ENCODE data around the gene SPATA25. TPM values are rescaled to one million over a fixed set of nuclear protein-coding genes. Genes with fewer than 3 reads are reported as not detected.
"Not testable (repeated sequence)": the region's sequence is repeated elsewhere in the genome, so short reads cannot be mapped to it uniquely, and the experiment has no call there.

The SPATA25 gene
- total RNA-seq (2014; rRNA removed; shearing (Covaris generic); ENCODE audit: low replicate concordance): 0.43 TPM in 1 of 2 replicates, not detected in the other

DNA sequence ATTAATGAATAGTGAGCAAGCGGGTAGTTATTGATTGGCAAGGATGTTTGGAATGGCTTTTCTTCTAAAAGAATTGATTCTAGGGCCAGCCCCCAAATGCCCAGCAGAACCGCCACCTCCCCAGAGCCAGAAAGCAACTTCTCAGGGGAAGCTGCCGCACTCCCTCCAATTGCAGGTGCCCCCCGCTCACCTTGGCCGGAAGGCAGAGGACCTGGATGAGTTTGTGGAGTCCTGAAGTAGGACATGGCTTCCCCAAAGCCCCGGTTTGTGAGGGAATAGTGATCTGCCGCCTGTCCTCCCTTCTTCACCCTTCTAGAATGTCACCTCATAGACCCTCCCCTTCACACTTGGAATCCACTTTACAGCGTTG lies at the start of gene SPATA25:
TSS of gene SPATA25 (minus strand) at position 277 of the 370 bp plus-strand sequence. CDS start at position 245, 32 bp downstream.
- in situ Hi-C loops (cut with HindIII; ENCODE audit: low pct_unique_long_range_greater_than_20kb, low sequenced_read_pairs): no loop called here
- no peak for DNase-seq (ENCODE audit: low read depth)

- in situ Hi-C loops (cut with HindIII; ENCODE audit: low pct_unique_long_range_greater_than_20kb, low sequenced_read_pairs): no loop called here
Observed at GRCh38 chr20:45935416-45936046, 48.1 kb upstream of the SPATA25 start.

DNA sequence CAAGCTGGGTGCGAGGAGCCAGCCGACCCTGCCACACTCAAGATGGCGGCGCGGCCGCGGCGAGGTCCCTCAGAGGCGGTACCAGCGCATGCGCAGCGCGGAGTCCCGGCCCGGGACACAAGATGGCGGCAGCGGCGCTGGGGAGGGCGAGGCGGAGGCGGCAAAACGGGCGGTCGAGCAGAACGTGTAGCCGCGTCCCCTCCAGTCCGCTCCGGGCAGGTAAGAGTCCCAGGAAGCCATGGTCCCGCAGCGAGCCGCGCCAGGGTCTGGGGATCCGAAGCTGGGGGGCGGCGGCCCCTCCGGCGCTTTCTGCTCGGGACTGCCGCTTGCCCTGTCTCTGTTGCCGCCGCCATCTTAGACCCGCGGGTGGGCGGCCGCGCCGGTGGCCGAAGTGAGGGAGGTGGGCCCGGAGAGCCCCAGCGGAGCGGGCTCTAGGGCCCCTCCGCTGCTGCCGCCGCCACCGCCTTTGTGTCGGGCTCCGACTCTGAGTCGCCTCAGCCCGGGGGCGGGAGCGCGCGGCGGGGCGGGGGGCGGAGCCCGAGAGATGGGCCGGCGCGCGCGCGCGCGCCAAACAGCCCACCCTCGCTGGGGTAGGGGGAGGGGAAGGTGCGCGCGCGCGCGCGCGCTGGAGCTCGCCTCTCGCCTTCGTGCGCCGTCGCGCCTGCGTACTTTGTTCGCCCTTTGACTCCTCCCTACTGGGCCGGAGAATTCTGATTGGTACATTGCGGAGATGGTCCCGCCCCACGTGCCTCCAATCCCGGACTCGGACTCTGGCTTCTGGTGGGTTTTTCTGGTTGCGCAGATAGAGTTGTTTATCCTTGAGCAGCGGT lies 47.4 kb upstream of the SPATA25 start, which contains the start of gene PCIF1:
TSS of gene PCIF1 (plus strand) at position 98 of the 830 bp plus-strand sequence. CDS start 4,317 bp downstream, outside the sequence.
- in situ Hi-C loops (cut with HindIII; ENCODE audit: low pct_unique_long_range_greater_than_20kb, low sequenced_read_pairs): no loop called here
- peak; percentile 99 for DNase-seq (ENCODE audit: low read depth)

More at GRCh38 chr20:45935416-45936046, 48.1 kb upstream of the SPATA25 start:
- DNase-seq (ENCODE audit: low read depth): no peak

DNA sequence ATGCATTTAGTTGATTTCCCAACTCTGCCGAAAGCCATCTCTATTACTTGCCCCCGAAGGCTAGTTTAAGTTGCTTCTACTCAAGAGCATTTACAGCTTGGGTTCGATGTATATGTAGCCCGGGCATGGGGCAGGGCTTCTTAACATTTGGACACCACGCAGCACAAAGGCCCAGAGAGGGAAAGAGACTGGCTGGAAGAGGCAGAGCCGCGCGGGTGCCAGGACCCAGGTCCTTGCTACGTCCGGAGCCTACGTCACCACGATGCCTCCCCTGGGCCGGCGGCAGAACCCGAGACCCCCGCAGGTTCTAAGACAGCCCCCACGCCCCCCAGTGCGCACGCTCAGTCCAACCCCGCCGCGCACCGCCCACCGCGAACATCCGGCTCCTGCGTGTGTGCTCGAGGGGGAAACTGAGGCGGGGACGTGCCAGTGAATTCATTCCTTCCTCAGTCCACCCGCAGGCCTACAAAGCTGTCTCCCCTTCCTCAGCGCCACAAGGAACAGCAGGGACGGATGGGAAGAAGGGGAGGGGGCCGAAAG lies 46.7 kb upstream of the SPATA25 start:
- DNase-seq (ENCODE audit: low read depth): no peak
- in situ Hi-C loops (cut with HindIII; ENCODE audit: low pct_unique_long_range_greater_than_20kb, low sequenced_read_pairs): no loop called here

DNA sequence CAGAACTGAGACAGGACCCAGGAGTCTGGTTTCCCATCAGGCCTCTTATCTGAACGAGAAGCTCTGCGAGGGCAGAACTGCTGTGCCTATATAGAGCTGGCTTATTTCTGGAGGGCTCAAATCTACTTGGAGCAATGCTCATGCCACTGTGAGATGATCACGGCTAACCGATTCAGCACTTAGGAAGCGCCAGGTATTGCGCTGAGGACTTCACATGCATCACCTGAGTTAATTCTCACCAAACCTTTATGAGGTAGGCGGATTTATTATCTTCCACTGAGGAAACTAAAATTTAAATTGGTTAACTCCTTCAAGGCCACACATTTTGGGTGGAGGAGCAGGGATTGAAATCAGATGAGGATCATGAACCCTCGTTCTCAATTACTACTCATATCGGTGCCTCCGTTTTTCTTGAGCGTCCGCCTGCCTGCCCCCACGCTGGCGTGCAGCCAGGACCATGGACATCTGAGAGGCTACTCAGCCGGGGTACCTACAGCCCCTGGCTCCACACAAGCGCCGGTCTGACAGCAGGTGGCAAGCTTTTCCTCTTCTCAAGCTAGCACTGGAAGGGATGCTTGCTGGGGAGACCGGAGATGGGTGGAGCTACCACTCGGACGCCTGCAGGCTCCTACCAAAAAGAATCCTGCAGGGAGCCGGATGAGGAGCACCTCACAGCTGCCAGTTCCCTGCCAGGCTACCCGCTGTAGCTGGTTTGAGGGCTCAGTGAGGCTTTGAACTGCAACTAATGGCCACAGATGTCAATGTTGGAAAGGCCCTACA lies 46.0 kb upstream of the SPATA25 start:
- in situ Hi-C loops (cut with HindIII; ENCODE audit: low pct_unique_long_range_greater_than_20kb, low sequenced_read_pairs): no loop called here
- peak; percentile 79 for DNase-seq (ENCODE audit: low read depth)

- DNase-seq (ENCODE audit: low read depth); in situ Hi-C loops (cut with HindIII; ENCODE audit: low pct_unique_long_range_greater_than_20kb, low sequenced_read_pairs): not testable (repeated sequence)
Observed at GRCh38 chr20:45931680-45932079, 44.3 kb upstream of the SPATA25 start.

GRCh38 chr20:45927071-45927878 lies 39.9 kb upstream of the SPATA25 start:
- DNase-seq (ENCODE audit: low read depth): no peak
- in situ Hi-C loops (cut with HindIII; ENCODE audit: low pct_unique_long_range_greater_than_20kb, low sequenced_read_pairs): no loop called here

DNA sequence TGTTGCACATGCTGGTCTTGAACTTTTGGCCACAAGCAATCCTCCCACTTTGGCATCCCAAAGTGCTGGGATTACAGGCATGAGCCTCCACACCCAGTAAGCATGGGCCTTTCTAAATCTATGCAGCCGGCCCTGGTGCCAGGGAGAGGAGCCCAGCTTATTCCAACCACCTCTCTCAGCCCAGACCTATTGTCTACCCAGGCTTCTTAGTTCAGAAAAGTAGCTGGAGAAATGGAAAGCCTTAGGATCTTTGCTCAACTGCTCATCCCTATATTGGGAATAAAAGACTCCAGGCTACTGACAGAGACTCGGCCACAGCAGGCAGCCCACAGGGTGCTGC lies 39.3 kb upstream of the SPATA25 start:
- DNase-seq (ENCODE audit: low read depth): no peak
- in situ Hi-C loops (cut with HindIII; ENCODE audit: low pct_unique_long_range_greater_than_20kb, low sequenced_read_pairs): no loop called here

- in situ Hi-C loops (cut with HindIII; ENCODE audit: low pct_unique_long_range_greater_than_20kb, low sequenced_read_pairs): no loop called here
- DNase-seq (ENCODE audit: low read depth): no peak
Observed at GRCh38 chr20:45925821-45926506, 38.5 kb upstream of the SPATA25 start.

DNA sequence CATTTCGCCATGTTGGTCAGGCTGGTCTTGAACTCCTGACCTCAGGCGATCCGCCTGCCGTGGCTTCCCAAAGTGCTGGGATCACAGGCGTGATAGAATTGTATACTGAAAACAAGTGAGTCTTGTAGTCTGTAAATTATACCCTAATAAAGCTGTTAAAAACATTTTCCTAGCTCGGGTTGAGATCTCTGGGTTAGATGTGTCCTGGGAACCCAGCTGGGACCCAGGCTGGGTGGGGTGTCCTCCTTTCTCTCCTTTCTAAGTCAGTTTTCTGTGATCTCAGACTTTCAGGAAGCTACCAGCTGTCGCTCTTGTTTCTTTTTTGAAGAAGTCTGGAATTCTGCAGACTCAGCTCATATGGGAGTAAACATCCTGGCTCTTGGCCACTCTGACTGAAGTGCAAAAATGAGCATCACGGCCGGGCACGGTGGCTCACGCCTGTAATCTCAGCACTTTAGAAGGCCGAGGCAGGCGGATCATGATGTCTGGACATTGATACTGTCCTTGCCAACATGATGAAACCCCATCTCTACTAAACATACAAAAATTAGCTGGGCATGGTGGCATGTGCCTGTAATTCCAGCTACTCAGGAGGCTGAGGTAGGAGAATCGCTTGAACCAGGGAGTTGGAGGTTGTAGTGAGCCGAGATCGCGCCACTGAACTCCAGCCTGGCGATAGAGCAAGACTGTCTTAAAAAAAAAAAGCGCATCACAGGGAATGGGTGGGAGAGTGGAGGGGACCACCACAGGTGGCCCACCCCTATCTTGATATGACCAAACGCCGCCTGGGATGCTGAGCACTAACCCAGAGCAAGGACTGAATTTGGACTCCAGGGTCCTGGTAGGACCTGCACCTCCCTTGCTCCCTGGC lies 37.2 kb upstream of the SPATA25 start:
- in situ Hi-C loops (cut with HindIII; ENCODE audit: low pct_unique_long_range_greater_than_20kb, low sequenced_read_pairs): no loop called here
- DNase-seq (ENCODE audit: low read depth): no peak

GRCh38 chr20:45921337-45922189 lies 34.1 kb upstream of the SPATA25 start:
- DNase-seq (ENCODE audit: low read depth): no peak
- in situ Hi-C loops (cut with HindIII; ENCODE audit: low pct_unique_long_range_greater_than_20kb, low sequenced_read_pairs): no loop called here

DNA sequence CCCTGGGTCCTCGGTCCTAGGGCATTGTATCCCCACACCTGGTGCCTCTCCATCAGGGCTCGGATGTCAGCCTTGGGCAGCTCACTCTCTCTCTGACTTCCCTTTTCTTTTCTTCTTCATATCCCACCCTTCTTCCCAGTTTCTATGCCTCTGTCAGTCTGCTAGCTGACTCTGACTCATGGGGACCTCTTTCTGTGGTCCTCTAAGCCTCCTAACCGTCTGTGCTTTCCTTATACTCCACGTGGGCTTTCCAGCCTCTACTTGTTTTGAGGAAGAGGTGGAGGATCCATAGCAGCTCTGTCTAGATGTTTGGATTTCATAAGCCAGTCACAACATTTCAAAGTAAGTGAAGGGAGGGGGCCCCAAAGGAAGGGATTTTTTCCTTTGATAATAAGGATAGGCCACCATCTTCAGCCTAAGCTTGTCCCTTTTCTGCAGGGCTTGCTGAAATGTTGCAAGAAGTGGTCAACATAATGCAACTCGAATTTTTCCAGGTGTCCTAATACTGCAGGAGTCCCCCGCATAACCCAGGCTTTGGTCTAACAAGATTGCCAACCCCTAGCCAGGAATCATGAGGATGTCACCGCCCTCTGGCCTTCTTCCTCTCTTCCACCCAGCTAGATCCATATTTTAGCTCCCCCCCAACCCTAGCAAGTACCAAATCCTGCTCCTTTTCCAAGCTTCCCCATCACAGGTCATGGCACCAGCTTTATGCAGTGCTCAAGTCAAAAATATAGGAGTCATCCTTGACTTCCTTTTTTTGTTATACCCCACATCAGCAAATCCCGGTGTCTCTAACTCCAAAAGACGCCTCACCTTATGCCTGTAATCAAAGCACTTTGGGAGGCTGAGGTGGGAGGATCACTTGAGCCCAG lies 33.3 kb upstream of the SPATA25 start:
- DNase-seq (ENCODE audit: low read depth): no peak
- in situ Hi-C loops (cut with HindIII; ENCODE audit: low pct_unique_long_range_greater_than_20kb, low sequenced_read_pairs): no loop called here

GRCh38 chr20:45919542-45920399 lies 32.3 kb upstream of the SPATA25 start:
- DNase-seq (ENCODE audit: low read depth): no peak
- in situ Hi-C loops (cut with HindIII; ENCODE audit: low pct_unique_long_range_greater_than_20kb, low sequenced_read_pairs): no loop called here

All from Caki2 (cell line).